GM18499 (cell line): ENCODE measurements around the gene DHRSX.
"Not testable (repeated sequence)": the region's sequence is repeated elsewhere in the genome, so short reads cannot be mapped to it uniquely, and the experiment has no call there.

ENCODE experiments used
- ATAC-seq: cut with Tn5 transposase; IDR thresholded peaks from one replicate; pipeline ENCODE4 v1.9.1; 2021; ENCODE audit warnings: moderate number of reproducible peaks; ENCODE audit not compliant: insufficient read depth, unreplicated experiment

DHRSX gene

DNA sequence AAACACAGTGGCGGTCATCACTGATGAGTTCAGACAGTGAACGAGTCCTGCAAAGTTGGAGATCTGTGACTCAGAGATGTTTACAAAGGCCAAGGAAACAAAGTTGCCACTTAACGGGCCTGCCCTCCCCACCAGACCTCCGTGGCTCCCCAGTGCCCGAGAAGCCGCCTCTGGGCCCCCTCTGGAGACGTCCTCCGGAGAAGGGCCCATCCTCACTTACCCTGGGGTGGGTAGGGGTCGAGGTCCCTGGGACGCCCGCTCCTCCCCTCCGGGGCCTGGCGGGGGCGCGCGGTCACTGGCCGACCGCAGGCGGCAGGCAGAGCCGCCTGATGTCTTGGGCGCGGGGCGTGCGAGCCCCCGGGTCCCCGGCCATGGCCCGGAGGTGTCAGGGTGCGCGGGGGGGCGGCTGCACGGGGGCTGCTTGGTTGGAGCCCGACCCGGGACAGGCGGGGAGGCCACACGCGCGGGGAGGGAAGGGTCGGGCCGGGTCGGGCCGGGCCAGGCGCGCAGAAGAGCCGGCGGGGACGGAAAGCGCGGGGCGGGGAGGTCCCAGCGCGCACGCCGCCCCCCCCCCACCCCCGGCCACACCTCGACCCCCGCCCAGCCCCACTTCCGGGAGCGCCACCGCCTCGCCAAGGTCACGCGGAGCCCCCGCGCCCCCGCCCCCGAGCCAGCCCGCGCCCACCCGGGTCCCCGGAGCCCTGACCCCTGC is 529 bp downstream of the DHRSX start:
- ATAC-seq, result no peak

DNA sequence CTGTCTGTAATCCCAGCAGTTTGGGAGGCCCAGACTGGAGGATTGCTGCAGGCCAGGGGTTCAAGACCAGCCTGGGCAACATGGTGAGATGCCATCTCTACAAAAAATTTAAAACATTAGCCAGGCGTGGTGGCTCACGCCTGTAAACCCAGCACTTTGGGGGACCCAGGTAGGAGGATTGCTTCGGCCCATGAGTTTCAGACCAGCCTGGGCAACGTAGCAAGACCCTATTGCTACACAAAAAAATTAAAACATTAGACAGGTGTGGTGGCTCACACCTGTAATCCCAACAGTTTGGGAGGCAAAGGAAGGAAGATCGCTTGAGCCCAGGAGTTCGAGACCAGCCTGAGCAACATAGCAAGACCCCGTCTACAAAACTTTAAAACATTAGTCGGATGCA is 1.3 kb downstream of the DHRSX start:
- no peak for ATAC-seq

DNA sequence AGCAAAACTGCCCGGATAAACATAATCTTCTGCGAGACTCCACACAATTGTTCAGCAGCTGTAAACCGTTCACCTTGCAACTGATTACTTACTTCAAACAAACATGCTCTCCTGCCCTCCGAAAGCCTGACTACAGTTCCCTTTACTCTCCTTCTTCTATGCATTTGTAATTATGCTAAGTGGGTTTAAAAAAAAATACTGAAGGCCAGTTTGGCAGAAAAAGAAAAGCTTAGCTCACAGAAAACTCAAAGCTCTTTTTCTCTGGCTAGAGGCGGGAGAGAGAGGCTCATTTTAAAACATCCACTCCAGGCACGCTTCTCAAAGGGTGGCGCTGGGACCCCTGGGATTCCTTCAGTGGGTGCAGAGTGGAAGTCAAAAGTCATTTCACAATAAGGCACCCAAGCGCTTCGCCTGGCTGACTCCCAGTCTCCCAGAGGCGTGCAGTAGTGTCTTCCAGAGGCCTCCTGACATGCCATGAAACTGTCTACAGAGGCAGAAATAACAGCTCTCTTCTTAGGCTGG is 1.9 kb downstream of the DHRSX start:
- no peak for ATAC-seq

- ATAC-seq, result no peak
These were observed 2.6 kb downstream of the DHRSX start for GRCh38 chrX:2497961-2498780.

DNA sequence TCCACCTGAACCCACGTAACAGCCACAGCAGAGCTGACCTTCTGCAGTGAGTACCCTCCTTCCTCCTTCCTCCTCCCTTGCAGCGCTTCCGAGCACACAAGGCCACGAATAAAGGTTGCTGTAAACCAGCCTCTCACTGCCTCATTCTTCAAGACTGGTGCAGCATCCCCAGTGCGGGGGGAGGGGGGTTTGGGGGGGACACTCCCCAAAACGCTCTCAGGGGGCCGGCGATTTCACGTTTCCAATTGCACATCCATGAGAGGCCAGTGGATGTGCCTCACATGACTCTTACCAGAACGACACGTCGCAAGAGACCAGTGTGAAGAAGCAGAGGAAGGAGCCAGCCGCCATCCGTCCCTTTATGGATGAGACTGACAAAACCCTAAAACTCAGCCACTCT is 5.2 kb downstream of the DHRSX start:
- ATAC-seq, result no peak

GRCh38 chrX:2492531-2493218 is 8.1 kb downstream of the DHRSX start:
- no peak for ATAC-seq

- ATAC-seq, result no peak
These were observed 10.1 kb downstream of the DHRSX start for GRCh38 chrX:2490634-2491033.

DNA sequence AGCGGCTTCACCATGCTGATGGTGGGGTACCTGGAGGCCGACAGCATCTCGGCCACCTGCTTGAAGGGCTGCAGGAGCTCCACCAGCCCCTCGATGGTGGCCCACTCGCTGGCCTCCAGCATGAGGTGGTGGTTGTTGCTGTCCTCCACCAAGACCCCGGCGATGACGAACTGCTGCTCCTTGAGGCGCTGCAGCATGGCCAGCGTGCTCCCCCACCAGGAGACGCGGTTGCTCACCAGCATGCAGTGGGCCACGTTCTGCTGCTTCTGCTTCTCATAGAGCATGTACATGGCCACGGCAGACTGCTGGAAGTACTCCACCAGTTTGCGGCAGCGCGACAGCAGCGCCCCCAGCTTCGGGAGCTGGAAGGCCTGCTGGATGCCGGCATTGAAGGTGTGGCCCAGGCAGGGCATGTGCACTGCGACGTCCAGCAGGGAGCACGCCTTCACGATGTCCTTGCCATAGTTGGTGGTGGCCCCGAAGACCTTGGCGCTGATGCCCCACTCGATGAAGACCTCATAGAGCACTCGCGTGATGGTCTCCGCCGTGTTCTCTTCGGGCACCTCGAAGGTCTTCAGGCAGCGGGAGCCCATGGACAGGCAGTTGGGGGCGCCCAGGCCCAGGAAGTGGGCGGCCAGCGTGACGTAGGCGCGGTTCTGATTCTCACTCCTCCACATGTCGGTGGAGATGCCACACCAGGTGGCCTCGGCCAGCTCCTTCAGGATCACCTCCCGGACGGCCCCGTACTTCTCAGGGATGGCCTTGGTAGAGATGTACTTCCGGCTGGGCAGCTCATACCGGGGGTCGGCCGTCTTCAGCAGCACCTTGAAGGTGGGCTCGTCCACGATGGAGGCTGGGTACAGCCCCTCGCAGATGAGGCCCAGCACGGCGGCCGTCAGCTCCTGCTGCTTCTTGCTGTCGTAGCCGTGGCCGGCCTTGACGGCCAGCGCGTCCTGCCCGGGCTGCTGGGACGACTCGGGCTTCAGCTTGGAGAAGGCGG is 11.0 kb downstream of the DHRSX start:
- no peak for ATAC-seq

DNA sequence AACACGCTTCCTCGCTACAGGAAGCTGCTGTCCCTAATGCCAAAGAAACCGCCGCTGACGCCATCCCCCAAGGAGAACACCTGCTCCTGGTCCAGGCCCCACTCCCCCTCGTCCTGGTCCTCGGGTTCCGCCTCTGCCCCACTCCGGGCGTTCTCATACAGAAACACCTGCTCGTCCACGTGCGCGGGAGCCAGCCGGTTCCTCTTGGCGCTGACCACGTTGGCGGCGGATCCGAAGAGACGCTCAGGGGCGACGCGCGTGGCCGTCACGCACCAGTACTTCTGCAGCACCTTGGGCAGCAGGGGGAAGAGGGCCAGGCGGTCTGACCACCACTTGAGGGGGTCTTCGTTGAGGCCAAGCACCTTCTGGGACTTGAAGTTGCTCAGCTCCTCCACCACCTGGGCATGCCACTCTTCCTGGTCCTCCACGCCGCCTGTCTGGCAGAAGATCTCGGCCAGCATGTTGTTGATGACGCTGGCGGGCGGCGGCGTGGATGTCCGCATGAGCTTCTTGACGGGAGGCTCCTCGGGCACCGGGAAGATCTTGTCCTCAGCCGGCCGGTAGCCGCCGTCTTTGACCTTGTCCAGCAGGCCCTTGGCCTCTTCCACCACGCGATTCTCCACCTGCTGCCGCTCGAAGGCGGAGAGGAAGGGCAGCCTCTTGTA is 12.0 kb downstream of the DHRSX start:
- no peak for ATAC-seq

GRCh38 chrX:2487366-2487765 is 13.4 kb downstream of the DHRSX start:
- no peak for ATAC-seq

DNA sequence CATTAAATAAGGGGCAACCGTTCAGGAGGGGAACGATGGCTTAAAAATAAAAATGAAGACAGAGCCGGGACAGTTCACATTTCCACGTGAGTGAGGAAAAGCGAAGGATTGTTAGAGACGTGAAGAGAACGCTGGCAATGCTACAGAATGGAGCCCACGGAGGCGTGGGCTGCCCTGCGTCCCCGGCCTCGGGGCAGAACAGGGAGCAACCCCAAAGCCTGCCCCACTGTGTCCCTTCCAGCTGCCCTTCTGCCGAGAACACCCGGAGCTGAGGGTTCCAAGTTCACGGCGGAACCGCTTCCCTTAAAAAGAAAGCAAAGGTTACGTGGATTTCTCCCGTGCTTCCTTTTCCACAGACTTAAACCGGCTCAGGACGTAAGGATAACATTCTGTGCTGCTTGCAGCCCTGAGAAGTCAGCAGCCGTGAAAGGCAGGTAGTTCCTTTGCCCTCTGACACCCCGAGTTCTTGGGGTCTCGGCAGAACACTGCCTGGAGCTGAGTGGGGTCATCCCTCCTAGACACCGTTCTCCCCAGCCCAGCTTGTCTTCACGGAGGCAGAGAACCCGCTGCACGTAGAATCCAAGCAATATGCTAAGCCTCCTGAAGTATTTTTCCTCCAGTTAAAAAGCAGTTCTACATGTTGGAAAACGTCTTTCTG is 14.2 kb downstream of the DHRSX start:
- no peak for ATAC-seq

- ATAC-seq, result no peak
These were observed 14.9 kb downstream of the DHRSX start for GRCh38 chrX:2485789-2486345.

DNA sequence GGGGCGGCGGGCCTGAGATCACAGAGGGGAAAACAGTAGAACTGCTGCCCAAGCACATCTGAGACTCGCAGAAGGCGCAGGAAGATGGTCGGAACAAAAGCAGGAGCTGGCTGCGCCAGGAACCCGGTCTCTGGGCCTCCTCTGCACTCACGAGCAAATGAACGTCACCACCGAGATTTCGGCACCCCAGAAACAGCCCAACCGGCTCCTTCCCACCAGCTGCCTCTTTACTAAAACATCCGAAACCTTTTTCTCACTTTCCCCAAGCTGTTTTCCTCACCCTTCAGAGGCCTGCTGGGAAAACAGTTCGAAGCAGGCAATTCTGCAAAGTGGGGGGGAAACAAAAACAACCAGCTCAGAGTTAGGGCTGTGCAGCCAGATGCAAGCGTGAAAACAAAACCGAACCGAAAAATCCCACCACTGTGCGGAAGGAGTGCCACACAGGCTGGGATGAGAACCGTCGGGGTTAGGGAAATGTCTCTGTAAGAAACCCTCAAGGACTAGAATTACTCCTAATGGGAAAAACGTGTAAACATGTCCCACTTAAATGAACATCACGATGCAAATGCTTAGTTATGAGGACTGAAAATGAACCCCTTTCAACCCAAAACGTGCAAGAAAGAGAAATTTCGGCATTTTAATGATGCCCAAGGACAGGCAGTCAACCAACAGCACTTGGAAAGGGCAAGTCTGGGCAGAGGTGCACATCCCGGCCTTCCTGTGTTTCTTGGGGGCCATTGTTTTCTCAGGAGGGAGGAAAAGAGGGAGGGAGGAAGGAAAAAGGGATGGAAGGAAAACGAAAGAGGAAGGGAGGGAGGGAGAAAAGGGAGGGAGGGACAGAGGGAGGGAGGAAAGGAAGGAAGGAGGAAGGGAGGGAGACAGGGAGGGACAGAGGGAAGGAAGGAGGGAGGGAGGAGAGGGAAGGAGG is 15.8 kb downstream of the DHRSX start:
- no peak for ATAC-seq

- no peak for ATAC-seq
These were observed 16.5 kb downstream of the DHRSX start for GRCh38 chrX:2484256-2484655.

- ATAC-seq, result no peak
These were observed 17.2 kb downstream of the DHRSX start for GRCh38 chrX:2483398-2484060.

- not testable (repeated sequence) for ATAC-seq
These were observed 19.2 kb downstream of the DHRSX start for GRCh38 chrX:2481597-2481996.

DNA sequence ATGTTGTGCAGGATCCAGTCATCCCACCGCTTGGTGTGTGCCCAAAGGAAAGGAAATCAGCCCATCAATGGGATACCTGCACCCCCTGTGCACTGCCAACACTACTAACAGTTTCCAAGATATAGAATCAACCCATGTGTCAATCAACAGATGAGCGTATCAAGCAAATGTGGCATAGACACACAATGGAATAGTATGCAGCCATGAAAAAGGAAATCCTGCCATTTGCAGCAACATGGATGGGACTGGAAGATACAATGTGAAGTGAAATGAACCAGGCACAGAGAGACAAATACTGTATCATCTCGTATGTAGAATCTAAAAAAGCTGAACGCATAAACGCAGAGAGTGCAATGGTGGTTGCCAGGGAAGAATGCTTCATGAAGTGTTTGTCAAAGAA is 20.8 kb downstream of the DHRSX start:
- not testable (repeated sequence) for ATAC-seq
